HG03521 (cell line): ENCODE measurements around the gene GSE1.

Experiments used
- ATAC-seq: cut with Tn5 transposase; IDR thresholded peaks from one replicate; pipeline ENCODE4 v1.9.1; 2021; ENCODE audit warnings: mild to moderate bottlenecking, moderate library complexity; ENCODE audit not compliant: unreplicated experiment

Gene GSE1

DNA sequence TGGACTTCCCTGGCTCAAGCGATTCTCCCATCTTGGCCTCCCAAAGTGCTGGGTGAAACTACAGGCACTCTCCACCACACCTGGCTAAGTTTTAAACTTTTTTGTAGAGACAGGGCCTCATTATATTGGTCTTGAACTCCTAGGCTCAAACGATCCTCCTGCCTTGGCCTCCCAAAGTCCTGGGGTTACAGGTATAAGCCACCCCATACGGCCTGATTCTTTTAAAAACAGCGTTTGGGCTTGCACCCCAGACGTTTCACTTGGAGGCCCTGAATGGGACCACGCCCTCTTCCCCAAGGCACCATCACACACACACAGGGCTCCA is 105.0 kb downstream of the GSE1 start:
- ATAC-seq: no peak

DNA sequence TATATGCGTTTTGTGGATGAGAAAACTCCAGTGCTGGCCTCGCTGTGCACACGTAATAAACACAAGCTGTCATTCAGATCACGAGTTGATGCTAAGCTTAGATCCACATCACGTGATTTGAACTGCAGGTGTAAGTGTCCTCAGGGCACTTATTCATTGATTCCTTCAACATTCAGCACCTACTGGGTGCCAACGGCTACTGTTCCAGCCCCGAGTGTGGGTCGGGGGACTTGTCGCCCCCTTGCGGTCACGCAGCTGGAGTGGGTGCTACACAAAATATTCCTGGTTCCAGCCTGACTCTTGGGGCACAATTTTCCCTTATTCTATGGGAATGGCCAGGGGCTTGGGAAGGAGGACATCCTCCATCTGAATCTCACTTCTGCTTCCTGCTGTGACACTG is 105.6 kb downstream of the GSE1 start:
- no peak for ATAC-seq

- ATAC-seq: no peak
These were observed 106.6 kb downstream of the GSE1 start for GRCh38 chr16:85719605-85720301.

DNA sequence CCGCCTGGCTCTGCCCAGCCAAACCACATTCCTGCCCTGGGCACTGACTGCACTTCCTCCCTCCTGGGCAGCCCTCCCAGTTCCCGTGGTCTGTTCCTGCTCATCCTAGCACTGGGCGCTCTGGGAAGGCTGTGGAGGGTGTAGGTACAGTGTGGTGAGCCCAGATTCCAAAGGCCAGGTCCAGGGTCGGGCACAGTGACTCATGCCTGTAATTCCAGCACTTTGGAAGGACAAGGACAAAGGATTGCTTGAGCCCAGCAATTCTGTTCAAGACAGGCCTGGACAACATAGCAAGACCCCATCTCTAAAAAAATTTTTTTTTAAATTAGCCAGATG is 107.1 kb downstream of the GSE1 start:
- no peak for ATAC-seq

GRCh38 chr16:85722128-85722893 is 109.2 kb downstream of the GSE1 start:
- no peak for ATAC-seq

DNA sequence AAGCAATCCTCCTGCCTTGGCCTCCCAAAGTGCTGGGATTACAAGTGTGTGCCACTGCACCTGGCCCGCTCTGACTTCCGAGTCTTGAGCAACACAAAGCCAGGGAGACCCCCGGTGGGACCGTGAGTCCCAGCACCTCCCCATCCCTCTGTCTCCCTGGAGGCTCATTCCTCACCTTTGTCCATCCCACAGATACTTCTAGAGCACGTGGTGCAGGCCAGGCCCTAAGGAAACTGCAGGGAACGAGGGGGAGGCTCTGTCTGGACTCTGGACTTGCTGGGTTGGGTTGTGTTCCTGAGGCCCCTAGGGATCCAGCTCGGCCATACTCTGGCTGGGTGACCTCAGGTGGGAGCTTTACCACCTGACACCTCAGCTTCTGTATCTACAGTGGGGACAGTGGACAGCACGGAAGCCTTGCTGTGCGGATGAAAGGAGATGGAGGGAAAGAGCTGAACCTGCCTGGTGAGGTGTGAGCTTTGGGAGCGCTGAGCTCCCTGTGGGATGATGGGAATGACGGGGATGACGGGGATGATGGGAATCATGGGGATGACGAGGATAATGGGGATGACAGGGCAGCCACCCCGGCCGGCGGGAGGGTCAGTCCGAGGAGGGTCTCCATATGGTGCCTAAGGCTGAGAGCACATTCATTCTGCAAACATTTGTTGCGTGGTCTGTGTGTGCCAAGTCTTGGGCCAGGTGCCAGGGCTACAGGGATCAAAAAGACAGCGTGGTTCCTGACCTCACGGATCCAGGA is 111.2 kb downstream of the GSE1 start:
- ATAC-seq: no peak

DNA sequence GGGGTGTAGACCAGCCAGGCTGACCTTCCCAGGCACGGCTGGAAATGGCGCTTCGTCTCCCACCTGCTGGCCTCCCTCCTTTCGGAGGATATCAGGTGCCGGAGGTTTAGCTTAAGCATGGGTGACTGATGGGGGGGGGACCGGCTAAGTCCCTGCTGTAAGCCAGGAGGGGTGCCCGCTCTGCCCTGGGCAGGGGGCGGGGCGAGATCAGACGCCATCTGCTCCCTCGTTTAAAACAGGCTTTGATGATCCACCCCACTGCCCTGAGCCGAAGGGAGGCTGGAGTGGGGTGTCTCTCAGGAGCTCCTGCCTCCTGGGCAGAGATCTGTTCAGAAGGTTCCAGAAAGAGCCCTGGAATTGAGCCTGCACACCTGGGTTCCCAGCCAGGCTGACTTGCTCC is 111.8 kb downstream of the GSE1 start:
- ATAC-seq: no peak
